Thyroid gland (tissue), 4 donors: ENCODE measurements around the gene OGA. TPM values are rescaled to one million over a fixed set of nuclear protein-coding genes. Genes with fewer than 3 reads are reported as not detected.

Experiments used
- DNase-seq, 2 donors: peaks; one replicate each; pipeline ENCODE4 v3.0.0-alpha.2; 2019
- H3K27ac ChIP-seq, 3 donors: fragments of 200-600 bp; sonication (generic); 1 replicate in 2 of 3; 2 replicates in 1 of 3; pipeline ENCODE4 v1.5.1; 2016 to 2019; ENCODE audit warnings: mild to moderate bottlenecking in 1 of 3, moderate library complexity in 1 of 3
- H3K27me3 ChIP-seq: fragments of 200-600 bp; sonication (generic); one replicate; pipeline ENCODE4 v1.5.1; 2019
- H3K36me3 ChIP-seq, 2 donors: fragments of 200-600 bp; sonication (generic); one replicate each; pipeline ENCODE4 v1.5.1; 2016 to 2019
- H3K4me1 ChIP-seq, 2 donors: fragments of 200-600 bp; sonication (generic); one replicate each; pipeline ENCODE4 v1.5.1; 2017 to 2019
- H3K4me3 ChIP-seq, 3 donors: fragments of 200-600 bp; sonication (generic); replicated peaks in 1 of 3; 1 replicate in 2 of 3; 2 replicates in 1 of 3; pipeline ENCODE4 v1.5.1; 2016; ENCODE audit warnings: mild to moderate bottlenecking in 1 of 3
- H3K9me3 ChIP-seq: fragments of 200-600 bp; sonication (generic); one replicate; pipeline ENCODE4 v1.5.1; 2017
- POLR2A ChIP-seq, 2 donors: fragments of 450-650 bp; IDR thresholded peaks; one replicate each; pipeline ENCODE4 v1.6.1; 2017; ENCODE audit warnings: antibody characterized with exemption in 2 of 2, mild to moderate bottlenecking in 2 of 2, moderate library complexity in 1 of 2
- WGBS, 2 donors: methylation state at CpG; one replicate each; pipeline ENCODE4 v1.1.5; 2017; 5-methylcytosine and 5-hydroxymethylcytosine counted together
- intact Hi-C: fragments of 100-400 bp; cut with DNase I; formaldehyde crosslinking; loops from one replicate; pipeline ENCODE4 v1.15.1; 2023
- total RNA-seq, 4 donors: library from RNA; depleted of rRNA; stranded (reverse); fragments of >200 nt; gene quantifications; one replicate each; pipeline ENCODE4 v1.2.3, GENCODE V29; 2016
- TF ChIP-seq, protein P1 (sequence below), 6 experiments: fragments of 200-600 bp in 3 of 6; fragments of 450-650 bp in 3 of 6; sonication (generic) in 3 of 6; IDR thresholded peaks; one replicate each; pipeline ENCODE4 v1.5.1; 2016 to 2019; ENCODE audit warnings: antibody characterized with exemption in 6 of 6, mild to moderate bottlenecking in 2 of 6, inconsistent platforms in 1 of 6, moderate library complexity in 1 of 6

OGA gene
- total RNA-seq, 4 donors from 2014 or later, result 114 to 205 (median 157) TPM

DNA sequence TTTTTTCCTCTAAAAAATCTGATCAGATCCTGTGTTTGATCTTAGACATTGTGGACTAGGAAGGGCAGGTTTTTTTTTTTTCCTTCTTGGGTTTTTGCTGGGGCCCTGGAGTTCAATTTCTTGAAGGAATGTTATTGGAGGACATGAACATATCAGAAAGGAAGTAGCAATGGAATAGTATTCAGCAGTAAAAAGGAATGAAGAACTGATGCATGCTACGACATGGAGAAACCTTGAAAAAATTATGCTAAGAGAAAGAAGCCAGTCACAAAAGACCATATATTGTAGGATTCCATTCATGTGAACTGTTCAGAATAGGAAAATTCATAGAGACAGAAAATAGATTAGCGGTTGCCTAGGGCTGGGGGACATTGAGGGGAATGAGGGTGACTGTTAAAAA, 76.3 kb downstream of the OGA start:
- no peak overlapping the region for H3K27ac ChIP-seq
- H3K4me3 ChIP-seq, result no peak overlapping the region
- no peaks in the 10 kb centered on the region for H3K4me1 ChIP-seq
- no peak for DNase-seq
- no peaks in the 10 kb centered on the region for H3K27me3 ChIP-seq
- WGBS, 2 donors, result 47 to 48% methylated on average over 2 of the region's 2 CpGs
- TF ChIP-seq, protein P1, sequence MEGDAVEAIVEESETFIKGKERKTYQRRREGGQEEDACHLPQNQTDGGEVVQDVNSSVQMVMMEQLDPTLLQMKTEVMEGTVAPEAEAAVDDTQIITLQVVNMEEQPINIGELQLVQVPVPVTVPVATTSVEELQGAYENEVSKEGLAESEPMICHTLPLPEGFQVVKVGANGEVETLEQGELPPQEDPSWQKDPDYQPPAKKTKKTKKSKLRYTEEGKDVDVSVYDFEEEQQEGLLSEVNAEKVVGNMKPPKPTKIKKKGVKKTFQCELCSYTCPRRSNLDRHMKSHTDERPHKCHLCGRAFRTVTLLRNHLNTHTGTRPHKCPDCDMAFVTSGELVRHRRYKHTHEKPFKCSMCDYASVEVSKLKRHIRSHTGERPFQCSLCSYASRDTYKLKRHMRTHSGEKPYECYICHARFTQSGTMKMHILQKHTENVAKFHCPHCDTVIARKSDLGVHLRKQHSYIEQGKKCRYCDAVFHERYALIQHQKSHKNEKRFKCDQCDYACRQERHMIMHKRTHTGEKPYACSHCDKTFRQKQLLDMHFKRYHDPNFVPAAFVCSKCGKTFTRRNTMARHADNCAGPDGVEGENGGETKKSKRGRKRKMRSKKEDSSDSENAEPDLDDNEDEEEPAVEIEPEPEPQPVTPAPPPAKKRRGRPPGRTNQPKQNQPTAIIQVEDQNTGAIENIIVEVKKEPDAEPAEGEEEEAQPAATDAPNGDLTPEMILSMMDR (IDR thresholded peaks at IDR 0.05), result no peak
- TF ChIP-seq POLR2A (IDR thresholded peaks at IDR 0.05), result no peak
- intact Hi-C loops, result no loop called here
- no peaks in the 10 kb centered on the region for H3K9me3 ChIP-seq
- no peaks in the 10 kb centered on the region for H3K36me3 ChIP-seq

DNA sequence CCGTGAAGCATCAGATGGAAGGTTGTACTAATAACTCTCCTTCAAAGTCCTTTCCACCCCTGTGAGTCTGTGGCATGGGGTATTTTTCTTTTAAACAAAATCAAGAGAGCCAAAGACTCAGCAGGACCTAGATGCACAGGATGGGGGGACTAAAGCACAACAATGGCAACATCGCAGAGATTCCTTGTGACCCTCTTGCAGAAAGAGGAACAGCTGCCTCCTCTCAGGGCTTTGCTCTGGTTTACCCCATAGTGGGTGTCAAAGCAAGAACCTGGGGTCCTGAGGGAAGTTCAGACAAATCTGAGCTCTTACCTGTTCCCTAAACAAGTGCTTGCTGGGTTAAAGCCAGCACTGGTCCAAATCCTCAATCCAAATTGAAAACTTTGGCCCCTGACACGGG, 81.6 kb downstream of the OGA start:
- Histone ChIP-seq H3K9me3 (no peaks in the 10 kb centered on the region), H3K27me3 (no peaks in the 10 kb centered on the region), H3K4me3 (no peak overlapping the region), H3K4me1 (no peaks in the 10 kb centered on the region), H3K36me3 (no peaks in the 10 kb centered on the region), H3K27ac (no peak overlapping the region)
- 41 to 56% methylated on average over 3 of the region's 3 CpGs for WGBS, 2 donors
- intact Hi-C loops, result no loop called here
- no peak for DNase-seq
- no peak for TF ChIP-seq POLR2A (IDR thresholded peaks at IDR 0.05)
- TF ChIP-seq, protein P1 (IDR thresholded peaks at IDR 0.05), result no peak

Other genes starting within 250 kb of the OGA start
- gene POLL, start 230.2 kb downstream of the OGA start, total RNA-seq, result 10 to 100 TPM; 26.2 to 34.9 (median 33.1) TPM
- 10 to 100 TPM; 18.1 to 73.0 (median 37.3) TPM for gene DPCD, start 230.1 kb downstream of the OGA start, total RNA-seq
- 10 to 100 TPM; 59.5 to 94.2 (median 72.2) TPM for gene FBXW4, start 123.3 kb downstream of the OGA start, total RNA-seq
- gene FGF8, start 42.3 kb downstream of the OGA start, total RNA-seq, result not detected
- 10 to 100 TPM in 3 of 4 donors, 1 to 10 TPM in 1; 9.0 to 27.3 (median 20.7) TPM for gene NPM3, start 35.0 kb downstream of the OGA start, total RNA-seq
- gene KCNIP2, start 25.4 kb upstream of the OGA start, total RNA-seq, result 1 to 10 TPM; 1.0 to 3.5 (median 1.4) TPM
- 10 to 100 TPM; 14.2 to 21.2 (median 18.3) TPM for gene ARMH3, start 237.7 kb upstream of the OGA start, total RNA-seq
- 10 to 100 TPM; 18.7 to 28.5 (median 23.8) TPM for gene HPS6, start 246.9 kb upstream of the OGA start, total RNA-seq